ENCODE measurements around the gene CMIP. TPM values are rescaled to one million over a fixed set of nuclear protein-coding genes. Genes with fewer than 3 reads are reported as not detected.

CMIP gene
- total RNA-seq, 1 donor from 2014 or later, result 46.6 TPM

GRCh38 chr16:81567087-81567486, 122.5 kb downstream of the CMIP start:
- no peak for TF ChIP-seq CTCF (conservative IDR thresholded peaks at IDR 0.05)
- peaks cover 29% of the 10 kb centered on the region for H3K4me1 Mint-ChIP-seq (ENCODE audit: unreplicated experiment)
- no peaks in the 10 kb centered on the region for H3K9me3 Mint-ChIP-seq
- H3K4me3 Mint-ChIP-seq, result no peak overlapping the region
- no peaks in the 10 kb centered on the region for H3K27me3 Mint-ChIP-seq
- no peak overlapping the region for H3K27ac Mint-ChIP-seq
- no peak for DNase-seq (ENCODE audit: extremely low spot score, unreplicated experiment)
- no peaks in the 10 kb centered on the region for H3K36me3 Mint-ChIP-seq

DNA sequence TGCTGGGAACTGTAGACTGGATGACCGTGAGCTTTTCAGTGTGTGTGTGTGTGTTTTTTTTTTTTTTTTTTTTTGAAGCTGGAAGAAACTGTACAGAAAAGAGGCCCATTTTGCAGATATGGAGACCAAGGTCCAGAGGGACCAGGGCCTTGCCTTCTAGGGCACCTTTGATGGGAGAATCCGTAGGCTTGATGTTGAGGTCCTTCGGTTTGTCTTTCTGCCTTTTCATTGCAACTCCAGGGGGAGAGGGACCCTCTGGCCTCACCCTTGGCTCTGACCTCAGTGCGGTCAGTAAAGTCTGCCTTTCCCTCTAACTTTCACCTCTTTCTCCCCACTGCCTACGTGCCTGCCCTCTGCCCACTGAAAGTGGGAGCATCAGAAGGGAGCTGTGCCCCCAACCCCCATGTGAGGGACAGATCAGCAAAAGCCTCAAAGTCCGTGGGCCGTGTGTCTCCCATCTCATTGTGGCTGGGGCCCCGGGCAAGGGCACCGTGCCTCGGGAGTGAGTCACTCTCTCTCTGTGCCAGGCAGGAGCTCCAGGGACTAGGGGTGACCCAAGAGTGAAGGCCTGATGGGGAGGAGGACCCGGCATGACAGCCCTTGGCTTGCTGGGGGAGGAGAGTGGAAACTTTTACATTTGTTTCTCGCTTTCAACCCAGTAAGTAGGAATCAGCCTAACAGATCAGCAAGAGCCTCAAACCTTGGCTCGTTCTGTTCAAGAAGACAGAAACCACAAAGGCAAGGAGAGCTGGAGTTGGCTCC, 123.6 kb downstream of the CMIP start:
- no peak for TF ChIP-seq CTCF (conservative IDR thresholded peaks at IDR 0.05)
- H3K4me1 Mint-ChIP-seq (ENCODE audit: unreplicated experiment), result peaks cover 29% of the 10 kb centered on the region
- no peaks in the 10 kb centered on the region for H3K9me3 Mint-ChIP-seq
- no peak overlapping the region for H3K27ac Mint-ChIP-seq
- DNase-seq (ENCODE audit: extremely low spot score, unreplicated experiment), result no peak
- no peak overlapping the region for H3K4me3 Mint-ChIP-seq
- no peaks in the 10 kb centered on the region for H3K36me3 Mint-ChIP-seq
- no peaks in the 10 kb centered on the region for H3K27me3 Mint-ChIP-seq

- no peak for TF ChIP-seq CTCF (conservative IDR thresholded peaks at IDR 0.05)
- no peaks in the 10 kb centered on the region for H3K9me3 Mint-ChIP-seq
- no peak overlapping the region for H3K4me3 Mint-ChIP-seq
- H3K4me1 Mint-ChIP-seq (ENCODE audit: unreplicated experiment), result peaks cover 29% of the 10 kb centered on the region
- DNase-seq (ENCODE audit: extremely low spot score, unreplicated experiment), result no peak
- H3K36me3 Mint-ChIP-seq, result no peaks in the 10 kb centered on the region
- no peak overlapping the region for H3K27ac Mint-ChIP-seq
- H3K27me3 Mint-ChIP-seq, result no peaks in the 10 kb centered on the region
These were observed 124.1 kb downstream of the CMIP start for GRCh38 chr16:81568749-81569087.

DNA sequence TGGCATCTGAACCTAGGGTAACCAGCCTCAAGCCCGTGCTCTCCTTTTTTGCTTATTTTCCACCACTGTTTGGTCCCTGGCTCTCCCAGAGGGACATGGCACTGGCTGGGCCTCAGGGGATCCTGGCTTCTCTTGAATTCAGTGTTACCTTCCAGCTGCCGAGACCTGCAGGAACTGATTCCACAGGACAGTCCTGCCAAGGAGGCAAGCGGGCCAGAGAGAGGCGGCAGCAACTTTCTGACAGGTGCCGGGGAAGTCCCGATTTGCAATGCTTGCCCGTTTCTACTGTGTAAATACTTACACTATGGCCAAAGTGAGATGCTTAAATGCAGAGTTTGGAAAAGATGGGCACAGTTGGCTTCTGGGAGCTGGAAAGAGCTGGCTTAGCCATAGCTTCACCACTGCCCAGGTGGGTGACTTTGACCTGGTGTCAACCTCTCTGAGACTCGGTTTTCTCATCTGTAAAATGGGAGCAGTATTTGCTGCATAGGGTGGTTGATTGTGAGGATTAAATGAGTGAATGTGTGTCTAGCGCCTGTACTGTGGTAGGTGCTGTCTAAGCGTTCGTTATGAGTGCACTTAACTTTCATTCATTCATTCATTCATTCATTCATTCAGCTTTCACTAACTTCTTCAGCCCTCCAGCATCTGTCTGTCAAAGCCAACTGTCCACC, 124.9 kb downstream of the CMIP start:
- Mint-ChIP-seq H3K4me1 (ENCODE audit: unreplicated experiment) (peaks cover 24% of the 10 kb centered on the region), H3K27ac (peak overlapping the region; percentile 51), H3K9me3 (no peaks in the 10 kb centered on the region), H3K4me3 (no peak overlapping the region), H3K36me3 (no peaks in the 10 kb centered on the region), H3K27me3 (no peaks in the 10 kb centered on the region)
- DNase-seq (ENCODE audit: extremely low spot score, unreplicated experiment), result no peak
- TF ChIP-seq CTCF (conservative IDR thresholded peaks at IDR 0.05), result no peak

GRCh38 chr16:81570151-81570846, 125.7 kb downstream of the CMIP start:
- peak overlapping the region; percentile 51 for H3K27ac Mint-ChIP-seq

More at GRCh38 chr16:81570151-81570846, 125.7 kb downstream of the CMIP start:
- Mint-ChIP-seq H3K9me3 (no peaks in the 10 kb centered on the region), H3K4me1 (ENCODE audit: unreplicated experiment) (peaks cover 23% of the 10 kb centered on the region), H3K4me3 (no peak overlapping the region), H3K27me3 (no peaks in the 10 kb centered on the region), H3K36me3 (no peaks in the 10 kb centered on the region)
- DNase-seq (ENCODE audit: extremely low spot score, unreplicated experiment), result no peak
- no peak for TF ChIP-seq CTCF (conservative IDR thresholded peaks at IDR 0.05)
